HK-2 (cell line): Measurements from ENCODE around the gene NEAT1.

Source experiments
- DNase-seq: peaks from one replicate; pipeline ENCODE4 v3.0.0-alpha.2; 2018; ENCODE audit not compliant: unreplicated experiment

NEAT1 gene

DNA sequence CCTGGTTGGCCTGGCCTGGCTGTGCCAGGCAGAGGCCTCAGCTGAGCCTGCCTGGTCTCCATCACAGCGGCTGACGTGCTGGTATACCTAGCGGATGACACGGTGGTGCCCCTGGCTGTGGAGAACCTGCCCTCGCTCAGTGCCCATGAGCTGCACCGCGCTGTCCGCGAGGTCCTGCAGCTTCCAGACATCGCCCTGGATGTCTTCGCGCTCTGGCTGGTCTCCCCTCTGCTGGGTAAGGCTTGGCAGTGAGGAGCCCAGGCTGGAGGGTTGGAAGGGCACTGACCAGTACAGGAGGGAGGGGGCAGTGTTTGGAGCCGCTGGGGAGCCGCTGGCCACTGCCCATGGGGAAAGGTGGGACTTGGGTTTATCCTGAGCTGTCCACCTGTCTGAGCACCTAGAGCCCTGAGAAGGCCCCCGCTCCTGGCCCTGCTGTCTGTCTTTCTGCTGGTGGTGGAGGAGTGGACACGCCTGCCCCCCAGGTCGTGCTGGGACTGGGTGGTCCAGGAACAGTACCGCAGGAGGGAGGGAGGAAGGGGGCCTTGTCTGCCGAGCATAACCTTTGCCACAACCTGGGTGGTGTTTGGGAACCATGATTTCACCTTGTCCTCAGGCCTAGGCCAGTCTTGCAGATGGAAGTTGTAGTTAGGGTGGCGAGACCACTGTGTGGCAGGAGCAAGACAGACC lies 33.2 kb upstream of the NEAT1 start:
- no peak for DNase-seq

DNA sequence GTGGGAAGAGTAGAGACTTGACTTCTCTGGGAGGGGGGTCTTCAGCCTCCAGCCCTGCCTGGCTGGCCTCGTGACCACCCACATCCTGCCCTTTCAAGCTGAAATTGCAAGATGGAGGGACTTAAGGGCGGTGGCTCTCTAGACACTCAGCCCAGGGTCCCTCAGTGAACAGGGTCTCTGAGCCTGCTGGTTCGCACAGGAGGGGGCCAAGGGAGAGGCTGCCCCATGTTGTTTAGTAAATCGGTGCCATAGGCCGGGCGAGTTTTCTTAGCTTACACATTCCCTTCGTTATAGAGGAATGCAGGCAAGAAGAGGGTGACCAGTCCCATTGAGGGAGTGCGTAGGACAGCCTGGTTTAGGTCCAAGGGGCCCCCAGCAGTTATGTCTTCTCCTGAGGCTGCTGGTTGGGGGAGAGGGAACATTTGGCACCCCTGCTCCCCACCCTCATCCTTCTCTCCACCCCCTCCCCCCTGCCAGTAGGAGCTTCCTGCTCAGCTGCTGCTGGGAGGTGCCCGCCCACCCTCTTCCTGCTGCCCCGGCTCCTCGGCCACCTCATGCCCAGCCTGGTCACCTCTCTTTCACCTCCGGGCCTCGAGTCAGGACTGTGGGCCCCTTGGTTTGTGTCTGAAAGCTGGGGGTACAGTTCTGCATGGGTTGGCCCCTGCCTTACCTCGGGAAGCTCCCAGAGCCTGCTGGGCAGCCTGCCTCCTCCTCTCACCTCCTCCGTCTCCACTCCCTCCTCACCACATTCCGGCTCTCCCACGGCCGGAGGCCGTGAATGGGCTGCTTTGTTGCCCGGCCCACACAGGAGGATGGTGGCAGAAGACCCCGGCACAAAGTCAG lies 32.3 kb upstream of the NEAT1 start:
- no peak for DNase-seq

DNA sequence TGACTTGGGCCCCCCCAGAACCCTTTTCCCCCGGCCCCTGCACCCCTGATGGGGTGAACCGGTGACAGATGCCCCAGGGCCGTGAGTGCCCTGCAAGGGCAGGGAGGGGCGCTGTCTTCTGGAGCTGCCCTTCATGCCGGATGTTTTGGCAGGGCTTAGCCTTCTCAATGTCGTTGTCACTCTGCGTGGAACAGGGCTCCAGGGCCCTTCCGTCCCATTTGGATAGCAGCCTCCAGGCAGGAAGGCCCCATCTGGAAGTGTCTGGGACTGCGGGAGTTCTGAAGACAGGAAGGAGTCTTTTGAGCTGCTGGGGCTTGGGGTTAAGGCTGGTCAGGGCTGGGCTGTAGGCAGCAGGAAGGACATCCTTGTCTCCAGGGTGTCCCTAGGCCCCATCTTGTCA lies 31.6 kb upstream of the NEAT1 start:
- DNase-seq, result no peak

DNA sequence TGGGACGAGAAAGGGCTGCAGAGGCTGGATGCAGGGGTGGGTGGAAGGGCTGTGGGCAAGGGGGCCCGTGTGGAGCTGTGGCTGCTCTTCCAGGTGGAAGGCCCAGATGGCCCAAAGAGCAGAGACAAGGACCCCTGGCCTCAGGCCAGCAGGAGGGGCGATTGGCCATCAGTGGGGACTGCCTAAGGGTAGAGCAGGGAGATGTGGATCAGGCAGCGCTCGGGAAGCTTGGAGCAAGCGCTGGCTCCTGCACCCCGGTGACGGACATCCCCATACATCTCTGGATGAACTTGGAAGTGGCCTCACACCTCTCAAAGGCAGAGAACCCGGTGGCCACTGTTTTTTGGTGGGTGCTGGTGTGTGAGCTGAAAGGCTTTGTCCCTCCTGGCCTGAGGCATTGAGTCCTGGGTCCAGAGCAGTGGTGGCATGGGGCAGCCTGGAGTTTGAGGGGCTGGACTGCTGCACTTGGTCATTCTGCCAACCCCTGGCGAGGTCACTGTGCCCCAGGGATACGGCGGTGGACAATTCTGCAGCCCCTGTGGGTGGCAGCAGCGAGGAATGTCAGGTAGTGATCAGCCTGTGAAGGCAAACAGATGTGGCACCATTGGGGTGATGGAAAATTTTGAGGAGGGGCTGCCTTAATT lies 30.3 kb upstream of the NEAT1 start:
- no peak for DNase-seq

DNA sequence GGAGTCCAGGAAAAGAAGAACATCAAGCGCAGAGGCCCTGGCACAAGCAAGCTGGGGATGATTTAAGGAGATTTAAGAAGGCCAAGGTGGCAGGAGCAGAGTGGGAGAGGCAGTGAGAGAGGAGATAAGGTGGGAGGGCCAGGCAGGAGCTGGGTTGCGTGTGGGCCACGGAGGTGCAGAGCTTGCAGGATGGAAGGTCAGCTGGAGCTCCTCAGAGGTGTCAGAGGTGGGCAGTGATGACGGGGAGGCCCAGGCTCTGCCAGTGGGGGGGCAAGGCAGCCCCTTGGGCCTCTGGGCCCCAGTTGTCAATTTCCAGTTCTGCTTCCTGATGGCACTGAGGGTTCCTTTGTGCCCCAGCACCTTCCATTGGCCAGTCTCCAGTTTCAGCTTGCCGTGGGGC lies 29.7 kb upstream of the NEAT1 start:
- no peak for DNase-seq

DNA sequence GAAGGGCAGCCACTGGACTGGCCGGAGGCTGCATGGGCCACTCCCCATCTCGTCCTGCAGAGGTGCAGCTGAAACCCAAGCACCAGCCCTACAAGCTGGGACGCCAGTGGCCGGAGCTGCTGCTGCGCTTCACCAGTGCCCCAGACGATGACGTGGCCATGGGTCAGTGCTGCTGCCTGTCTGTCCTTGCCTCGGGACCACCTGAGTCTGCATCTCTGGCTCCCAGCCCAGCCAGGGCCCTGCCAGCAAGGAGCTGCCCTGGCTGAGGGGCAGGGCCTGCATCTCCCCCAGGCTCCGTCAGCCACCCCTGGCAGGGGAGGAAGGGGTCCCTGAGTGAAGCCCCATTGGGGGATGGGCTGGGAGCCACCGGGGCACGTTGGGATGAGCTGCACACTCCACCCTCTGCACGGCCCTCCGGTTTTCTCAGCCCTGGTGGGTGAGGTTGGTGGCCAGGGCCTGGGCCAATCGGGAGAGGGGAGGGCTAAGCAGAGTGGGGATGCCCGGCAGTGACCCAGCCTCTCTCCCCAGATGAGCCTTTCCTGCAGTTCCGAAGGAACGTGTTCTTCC lies 29.0 kb upstream of the NEAT1 start:
- DNase-seq, result no peak

DNA sequence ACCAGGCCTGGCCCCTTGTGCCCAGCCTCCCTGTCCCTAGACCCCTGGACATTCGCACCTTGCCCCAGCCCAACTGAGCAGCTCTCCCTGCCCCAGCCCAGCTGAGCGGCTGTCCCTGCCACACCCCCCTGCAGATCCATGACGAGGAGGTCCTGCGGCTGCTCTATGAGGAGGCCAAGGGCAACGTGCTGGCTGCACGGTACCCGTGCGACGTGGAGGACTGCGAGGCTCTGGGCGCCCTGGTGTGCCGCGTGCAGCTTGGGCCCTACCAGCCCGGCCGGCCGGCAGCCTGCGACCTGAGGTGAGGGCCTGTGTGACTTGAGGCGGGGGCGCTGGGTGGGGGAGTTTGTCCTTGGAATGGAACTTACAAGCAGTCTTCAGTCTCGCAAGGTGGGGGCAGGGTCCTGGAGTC lies 28.5 kb upstream of the NEAT1 start:
- no peak for DNase-seq

DNA sequence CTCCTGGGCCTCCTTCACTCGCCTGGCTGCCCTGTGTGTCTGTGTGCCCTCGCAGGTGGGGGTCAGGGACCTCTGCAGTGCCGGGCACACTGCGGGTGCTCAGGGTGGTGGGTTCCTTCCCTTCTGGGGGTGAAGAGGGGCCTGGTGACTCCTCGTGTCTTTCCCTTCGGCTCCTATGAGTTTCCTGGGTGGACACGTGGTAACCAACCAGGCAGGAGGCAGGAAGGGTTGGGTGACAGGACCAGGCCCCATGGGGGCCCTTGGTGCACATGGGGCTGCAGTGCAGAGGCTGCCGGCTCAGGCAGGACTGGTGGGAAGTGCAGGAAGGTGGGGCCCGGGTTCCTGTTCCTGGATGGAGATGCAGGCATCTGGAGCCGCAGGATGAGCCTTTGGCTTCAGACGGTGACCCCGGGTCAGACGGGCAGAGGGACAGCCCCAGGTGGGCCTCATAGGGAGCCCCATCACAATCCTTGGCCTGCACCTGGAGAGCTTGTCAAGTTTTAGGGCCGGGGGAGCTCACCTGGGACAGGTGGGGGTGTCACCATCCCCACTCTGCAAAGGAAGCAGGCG lies 26.6 kb upstream of the NEAT1 start:
- no peak for DNase-seq

DNA sequence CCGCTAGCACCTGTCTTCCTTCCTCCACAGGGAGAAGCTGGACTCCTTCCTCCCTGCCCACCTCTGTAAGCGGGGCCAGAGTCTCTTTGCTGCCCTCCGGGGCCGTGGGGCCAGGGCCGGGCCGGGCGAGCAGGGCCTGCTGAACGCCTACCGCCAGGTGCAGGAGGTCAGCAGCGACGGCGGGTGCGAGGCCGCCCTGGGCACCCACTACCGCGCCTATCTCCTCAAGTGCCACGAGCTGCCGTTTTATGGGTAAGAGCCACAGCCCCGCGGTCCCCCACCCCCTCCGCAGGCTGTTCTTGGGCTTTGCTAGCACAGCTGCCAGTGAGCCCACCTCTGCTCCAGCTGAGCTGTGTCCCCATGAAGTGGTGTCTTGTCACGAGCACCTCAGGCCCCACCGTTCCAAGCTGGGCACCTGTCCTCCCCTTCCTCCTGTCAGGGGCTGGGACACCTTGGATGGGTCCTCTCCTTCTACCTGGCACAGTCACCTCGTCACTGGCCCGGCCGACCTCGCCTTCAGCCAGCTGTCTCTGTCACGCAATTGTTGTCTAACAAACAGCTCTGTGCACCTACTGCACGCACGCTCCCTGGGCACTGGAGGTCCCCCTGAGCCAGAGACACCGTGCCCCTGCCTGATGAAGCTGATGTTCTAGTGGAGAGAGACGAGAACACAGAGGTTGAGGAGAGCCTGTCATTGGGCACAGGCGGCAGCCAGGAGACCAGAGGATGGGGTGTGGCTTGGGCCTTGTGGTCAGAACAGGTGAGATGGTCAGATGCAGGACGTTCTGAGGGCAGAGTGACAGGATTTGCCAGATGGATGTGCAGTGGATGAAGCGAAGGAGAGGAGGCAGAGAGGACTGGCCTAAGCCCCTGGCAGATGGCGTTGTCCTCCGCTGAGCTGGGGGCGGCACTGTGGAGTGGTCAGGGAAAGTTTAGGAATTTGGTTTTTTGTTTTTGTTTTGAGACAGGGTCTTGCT lies 25.5 kb upstream of the NEAT1 start:
- DNase-seq, result no peak

DNA sequence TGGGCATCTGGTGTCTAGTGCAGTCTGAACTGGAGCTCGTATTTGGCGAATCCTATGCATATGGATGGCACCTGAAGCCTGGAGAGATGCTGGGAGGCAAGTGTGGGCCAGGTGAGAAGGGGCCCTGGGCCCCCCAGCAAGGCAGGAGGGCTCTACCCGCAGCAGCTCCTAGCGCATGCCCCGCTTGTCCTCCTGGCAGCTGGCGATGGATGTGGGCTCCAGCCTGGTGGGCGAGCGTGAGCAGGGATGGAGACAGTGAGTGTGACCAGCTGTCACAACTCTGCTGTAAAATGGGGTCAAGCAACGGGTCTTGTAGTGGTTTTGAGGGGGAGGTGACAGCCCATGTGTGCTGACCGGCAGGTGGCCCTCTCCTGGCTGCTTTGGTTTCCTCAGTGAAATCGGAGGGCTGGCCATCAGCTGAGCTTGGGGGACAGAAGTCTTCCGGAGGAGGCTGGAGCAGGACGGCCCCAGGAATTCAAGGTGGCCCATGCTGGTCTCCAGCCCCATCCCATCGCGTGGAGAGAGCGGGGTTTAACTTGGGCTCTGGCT lies 24.2 kb upstream of the NEAT1 start:
- no peak for DNase-seq

DNA sequence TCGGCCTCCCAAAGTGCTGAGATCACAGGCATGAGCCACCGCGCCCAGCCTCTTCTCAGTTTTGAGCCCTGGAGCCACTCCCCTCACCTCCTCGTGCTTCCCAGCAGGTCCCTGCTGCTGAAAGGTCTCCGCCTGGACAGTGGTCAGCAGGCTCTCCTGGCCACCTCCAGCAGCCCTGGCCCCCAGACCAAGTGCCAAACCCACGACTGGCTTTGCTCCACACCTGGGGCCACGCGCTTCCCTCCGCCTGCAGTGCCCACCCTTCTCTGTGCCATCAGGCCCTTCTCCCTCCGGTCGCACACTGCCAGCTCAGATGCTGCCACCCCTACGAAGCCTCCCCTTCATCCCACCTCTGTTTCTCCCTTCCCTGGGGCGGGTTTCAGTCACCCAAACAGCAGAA lies 23.3 kb upstream of the NEAT1 start:
- no peak for DNase-seq

DNA sequence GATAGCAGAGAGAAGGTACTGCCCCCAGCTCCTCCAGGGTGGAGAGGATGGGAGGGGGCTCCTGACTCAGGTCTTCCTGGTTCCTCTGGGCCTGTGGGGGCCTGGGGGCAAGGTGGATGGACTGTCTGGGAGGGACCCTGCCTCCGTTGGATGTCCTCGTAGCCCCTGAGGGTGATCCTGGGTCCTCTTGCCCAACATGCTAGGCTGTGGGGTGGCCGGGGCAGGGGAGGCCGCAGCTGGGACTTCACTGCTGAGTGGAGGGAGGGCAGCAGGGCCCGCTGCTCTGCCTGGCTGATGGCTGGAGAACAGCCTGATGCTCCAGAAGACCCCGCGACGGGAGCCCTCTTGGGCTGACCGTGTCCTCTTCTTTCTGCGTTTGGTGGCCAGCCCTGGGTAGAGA lies 22.8 kb upstream of the NEAT1 start:
- DNase-seq, result no peak

DNA sequence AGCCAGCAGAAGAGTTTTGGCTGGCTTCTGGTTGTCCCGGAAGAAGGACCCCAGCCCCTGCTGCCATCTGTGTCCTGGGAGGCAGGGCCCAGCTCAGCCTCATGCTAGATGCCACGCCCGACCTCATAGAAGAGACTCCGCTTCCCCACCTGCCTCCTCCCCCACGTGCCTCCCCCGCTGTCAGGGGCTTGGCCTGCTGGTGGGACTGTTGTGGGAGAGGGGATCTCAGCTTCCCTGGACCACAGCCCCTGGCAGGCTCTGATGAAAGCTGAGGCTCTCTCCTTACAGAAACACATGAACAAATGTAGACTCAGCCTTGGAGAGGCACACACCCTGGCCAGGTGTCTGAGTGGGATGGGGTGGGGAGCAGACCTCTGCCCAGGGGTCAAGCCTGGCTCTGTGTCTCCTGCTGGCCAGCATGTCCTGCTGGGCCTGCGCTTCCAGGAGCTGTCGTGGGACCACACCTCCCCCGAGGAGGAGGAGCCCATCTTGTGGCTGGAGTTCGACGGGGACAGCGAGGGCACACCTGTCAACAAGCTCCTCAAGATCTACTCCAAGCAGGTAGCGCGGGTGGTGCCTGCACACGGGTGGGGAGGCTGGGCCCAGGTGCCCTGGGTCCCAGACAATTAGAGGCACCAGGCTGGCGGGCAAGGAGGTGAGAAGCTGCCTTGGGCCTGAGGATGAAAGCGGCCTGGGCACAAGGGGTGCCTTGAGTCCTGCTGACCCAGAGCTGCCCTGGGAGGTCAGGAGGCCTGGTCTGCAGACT lies 22.1 kb upstream of the NEAT1 start:
- no peak for DNase-seq

DNA sequence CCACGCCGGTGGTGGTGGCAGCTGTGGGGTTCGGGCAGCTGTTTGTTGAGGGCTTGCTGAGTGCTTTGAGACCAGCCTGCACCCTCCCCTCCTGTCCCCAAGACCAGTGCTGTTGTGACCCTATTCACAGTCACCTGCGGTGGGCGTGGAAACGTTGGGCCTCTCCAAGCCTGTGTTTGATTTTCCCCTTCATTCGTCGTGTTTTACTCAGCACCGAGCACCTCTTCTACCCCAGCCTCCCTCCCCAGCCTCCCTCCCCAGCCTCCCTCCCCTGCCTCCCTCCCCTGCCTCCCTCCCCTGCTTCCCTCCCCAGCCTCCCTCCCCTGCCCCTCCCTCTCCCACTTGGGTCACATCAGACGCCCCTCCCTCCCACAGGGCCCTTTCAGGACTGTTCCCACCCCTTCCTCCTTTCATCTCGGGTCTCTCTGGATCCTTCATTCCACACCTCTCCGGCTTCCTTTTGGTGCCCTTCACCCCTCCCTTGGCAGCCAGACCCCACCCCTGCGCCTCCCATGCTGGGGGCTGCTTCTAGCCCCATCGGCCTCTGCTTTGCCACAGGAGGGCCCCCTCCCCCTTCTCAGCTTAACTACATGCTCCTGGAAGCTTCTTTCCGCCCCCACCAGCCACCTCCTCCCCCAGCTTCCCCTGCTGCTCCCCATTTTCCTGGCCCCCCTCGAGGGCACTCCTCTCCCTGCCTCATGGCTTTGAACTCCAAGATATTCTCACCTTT lies 21.4 kb upstream of the NEAT1 start:
- no peak for DNase-seq

DNA sequence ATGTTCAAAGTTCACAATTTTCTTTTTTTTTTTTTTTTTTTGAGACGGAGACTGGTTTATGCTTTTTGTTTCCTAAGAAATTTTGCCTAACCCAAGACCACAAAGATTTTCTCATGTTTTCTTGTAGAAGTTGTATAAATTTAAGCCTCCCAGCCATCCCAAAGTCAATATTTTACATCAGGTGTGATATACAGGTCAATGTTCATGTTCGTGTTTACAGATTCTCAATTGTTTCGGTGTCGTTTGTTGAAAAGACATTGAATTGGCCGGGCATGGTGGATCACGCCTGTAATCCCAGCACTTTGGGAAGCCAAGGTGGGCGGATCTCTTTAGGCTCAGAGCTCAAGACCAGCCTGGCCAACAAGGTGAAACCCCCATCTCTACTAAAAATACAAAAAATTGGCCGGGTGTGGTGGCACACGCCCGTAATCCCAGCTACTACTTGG lies 20.8 kb upstream of the NEAT1 start:
- no peak for DNase-seq

DNA sequence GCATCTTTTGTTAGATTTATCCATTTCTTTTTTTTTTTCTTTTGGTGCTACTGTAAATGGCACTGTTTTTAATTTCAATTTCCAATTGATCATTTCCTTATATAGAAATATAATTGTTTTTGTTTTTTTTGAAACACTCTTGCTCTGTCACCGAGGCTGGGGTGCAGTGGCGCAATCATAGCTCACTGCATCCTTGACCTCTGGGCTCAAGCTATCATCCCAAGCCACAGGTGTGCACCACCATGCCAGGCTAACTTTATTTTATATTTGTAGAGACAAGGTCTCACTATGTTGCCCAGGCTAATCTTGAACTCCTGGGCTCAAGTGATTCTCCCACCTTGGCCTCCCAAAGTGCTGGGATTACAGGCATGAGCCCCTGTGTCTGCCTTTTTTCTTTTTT lies 19.8 kb upstream of the NEAT1 start:
- no peak for DNase-seq

DNA sequence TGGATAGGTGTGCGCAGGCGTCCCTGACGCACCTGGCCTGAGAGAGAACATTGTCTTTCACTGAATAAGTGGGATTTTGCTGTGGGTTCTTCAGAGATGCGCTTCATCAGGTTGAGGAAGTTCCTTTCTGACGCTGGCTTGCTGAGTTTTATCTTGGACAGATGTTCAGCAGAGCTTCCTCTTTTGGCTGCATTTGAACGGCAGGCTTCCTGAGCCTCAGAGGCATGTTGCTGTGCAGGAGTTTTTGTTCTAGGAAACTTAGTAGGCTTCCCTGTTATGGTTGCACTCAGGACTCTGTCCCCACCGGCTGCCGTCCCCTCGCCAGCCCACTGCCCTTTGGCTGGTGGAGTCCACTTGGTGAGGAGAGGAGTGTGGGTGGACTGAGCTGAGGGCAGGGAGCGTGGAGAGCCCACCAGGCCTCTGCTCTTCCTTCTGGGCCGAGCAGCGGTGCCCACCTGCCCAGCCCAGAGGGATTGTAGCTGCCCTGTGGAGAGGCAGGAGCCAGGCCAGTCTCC lies 18.9 kb upstream of the NEAT1 start:
- DNase-seq, result no peak

DNA sequence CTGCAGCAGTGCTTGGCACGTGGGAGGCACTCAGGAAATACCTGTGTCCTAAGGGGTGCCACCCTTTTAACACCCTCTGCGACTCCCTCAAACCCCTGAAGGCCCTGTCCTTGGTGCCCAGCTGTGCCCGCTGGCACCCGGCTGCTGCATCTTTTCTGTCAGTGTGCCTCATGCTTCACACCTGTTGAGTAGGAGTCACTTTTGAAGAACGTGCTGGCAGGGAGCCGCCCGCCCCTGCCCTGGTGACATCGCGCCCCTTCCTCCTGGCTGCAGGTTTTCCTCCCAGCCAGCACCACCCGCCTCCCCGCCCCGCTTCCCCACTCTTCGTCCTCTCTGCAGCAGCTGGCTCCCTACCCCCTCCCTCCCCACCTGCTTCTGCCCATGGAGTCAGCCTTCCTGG lies 18.4 kb upstream of the NEAT1 start:
- DNase-seq, result no peak
